Measurements from ENCODE around the gene SOX9.

DNA sequence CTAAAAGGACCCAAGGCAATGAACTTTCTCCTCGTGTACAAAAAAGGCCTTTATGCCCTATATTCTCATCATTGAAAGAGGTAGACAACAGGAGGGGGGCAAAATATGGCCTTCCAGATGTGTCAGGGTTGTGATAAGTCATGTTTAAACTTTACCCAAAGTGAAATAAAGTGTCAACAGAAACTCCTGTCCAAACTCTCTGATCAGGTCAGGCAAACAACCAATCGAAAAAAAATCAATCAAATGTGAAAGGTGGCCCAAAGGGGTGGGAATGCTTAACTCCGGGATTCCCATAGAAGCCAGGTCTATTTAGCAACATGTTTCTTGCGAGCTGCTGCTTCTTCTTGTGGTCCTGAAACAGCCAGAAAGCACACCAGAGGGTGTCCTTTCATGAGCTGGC is 49.5 kb upstream of the SOX9 start:
- TF ChIP-seq, protein P1, sequence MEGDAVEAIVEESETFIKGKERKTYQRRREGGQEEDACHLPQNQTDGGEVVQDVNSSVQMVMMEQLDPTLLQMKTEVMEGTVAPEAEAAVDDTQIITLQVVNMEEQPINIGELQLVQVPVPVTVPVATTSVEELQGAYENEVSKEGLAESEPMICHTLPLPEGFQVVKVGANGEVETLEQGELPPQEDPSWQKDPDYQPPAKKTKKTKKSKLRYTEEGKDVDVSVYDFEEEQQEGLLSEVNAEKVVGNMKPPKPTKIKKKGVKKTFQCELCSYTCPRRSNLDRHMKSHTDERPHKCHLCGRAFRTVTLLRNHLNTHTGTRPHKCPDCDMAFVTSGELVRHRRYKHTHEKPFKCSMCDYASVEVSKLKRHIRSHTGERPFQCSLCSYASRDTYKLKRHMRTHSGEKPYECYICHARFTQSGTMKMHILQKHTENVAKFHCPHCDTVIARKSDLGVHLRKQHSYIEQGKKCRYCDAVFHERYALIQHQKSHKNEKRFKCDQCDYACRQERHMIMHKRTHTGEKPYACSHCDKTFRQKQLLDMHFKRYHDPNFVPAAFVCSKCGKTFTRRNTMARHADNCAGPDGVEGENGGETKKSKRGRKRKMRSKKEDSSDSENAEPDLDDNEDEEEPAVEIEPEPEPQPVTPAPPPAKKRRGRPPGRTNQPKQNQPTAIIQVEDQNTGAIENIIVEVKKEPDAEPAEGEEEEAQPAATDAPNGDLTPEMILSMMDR (conservative IDR thresholded peaks at IDR 0.05; ENCODE audit: low read depth, low read length), result no peak
- TF ChIP-seq EZH2 (IDR thresholded peaks at IDR 0.05; ENCODE audit: borderline replicate concordance, low read depth, low read length, poor library complexity, severe bottlenecking), result no peak

All from A673 (cell line).